HuH-7 (cell line): ENCODE data around the gene ILKAP.
A peak's percentile ranks its signal among the peaks of the same experiment; 100 is the strongest.

ENCODE experiments used
- DNase-seq: peaks from one replicate; pipeline ENCODE4 v3.0.0; 2011; ENCODE audit warnings: low spot score

The ILKAP gene, protein sequence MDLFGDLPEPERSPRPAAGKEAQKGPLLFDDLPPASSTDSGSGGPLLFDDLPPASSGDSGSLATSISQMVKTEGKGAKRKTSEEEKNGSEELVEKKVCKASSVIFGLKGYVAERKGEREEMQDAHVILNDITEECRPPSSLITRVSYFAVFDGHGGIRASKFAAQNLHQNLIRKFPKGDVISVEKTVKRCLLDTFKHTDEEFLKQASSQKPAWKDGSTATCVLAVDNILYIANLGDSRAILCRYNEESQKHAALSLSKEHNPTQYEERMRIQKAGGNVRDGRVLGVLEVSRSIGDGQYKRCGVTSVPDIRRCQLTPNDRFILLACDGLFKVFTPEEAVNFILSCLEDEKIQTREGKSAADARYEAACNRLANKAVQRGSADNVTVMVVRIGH

DNA sequence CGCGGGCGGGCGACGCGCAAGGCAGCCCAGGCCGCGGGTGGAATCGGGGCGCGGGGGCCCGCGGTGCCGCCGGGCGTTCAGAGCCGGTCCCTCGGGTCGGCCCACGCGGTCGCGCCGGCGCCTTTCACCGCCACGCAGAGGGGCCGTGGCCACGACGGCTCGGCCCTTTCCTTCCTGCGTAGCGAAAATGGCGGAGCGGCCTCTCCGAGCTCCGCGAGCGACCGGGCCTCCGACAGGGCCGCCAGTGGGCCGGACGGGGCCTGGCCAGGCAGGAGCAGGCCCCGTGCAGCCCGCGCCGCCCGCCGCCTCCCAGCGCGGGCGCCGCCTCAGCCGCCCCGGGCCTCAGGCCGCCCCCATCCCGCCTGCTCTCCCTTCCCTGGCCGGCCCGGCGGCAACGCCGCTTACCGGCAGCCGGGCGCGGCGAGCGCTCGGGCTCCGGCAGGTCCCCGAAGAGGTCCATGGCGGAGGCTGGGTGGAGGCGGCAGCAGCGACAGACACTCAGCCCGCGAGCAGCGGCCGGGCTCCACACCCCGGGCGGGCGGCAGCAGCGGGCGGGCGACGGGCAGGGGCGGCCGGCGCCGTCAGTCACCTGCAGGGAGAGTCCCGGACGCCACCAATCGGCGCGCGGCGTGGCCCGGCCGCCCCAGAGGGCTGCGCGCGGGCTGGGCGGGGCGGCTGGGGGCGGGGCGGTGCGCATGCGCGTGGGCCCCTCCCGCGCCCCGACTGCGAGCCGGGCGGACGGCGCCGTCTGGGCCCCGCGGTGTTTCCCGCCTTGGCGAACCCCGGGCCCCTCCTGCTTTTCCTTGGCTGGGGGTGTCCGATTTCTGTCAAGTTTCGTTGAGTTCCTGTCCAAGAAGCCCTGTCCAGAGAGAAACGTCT is at the start of gene ILKAP:
Gene ILKAP (minus strand): TSS at position 602 of the 879 bp plus-strand sequence. CDS start 142 bp downstream, at position 460.
- DNase-seq = peak; percentile 94

DNA sequence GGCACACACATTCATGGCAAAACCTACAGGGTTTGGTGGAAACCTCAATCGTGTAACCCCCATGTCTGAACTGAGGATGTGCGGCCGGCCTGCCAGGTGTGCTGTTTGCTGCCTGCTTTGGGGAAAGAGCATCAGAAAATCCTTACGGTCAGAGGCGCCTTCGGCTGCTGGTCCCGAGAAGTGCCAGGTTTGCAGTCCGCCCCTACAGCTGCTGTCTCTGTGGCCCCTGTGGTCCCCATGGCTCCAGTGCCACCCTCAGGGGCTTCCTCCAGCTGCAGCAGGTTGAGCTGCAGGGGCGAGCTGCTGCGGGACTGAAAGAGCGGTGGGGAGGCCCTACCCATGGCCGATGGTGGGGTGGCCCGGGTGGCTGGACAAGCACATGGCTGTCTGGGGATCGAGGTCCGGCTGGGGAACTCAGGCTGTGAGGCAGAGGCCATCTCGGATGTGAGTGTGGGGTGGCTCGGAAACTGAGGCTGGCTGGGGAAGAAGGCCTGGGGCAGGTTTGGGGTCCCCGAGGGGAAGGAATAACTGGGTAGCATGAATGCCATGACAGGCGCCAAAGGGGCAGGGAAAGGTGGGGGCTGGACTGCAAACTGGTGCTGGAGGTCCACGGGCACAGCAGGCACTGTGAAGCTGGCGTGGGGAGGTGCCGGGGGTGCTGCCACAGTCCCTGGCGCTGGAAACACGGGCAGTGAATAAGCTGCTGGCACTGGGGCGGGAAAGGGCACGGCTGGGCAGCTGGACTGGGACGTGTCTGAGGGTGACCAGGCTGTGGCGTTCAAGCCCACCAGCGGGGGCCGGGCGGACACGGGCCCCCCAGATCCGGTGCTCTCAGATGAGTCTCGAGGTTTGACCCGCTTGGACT is 49.5 kb upstream of the ILKAP start:
- DNase-seq = no peak

DNA sequence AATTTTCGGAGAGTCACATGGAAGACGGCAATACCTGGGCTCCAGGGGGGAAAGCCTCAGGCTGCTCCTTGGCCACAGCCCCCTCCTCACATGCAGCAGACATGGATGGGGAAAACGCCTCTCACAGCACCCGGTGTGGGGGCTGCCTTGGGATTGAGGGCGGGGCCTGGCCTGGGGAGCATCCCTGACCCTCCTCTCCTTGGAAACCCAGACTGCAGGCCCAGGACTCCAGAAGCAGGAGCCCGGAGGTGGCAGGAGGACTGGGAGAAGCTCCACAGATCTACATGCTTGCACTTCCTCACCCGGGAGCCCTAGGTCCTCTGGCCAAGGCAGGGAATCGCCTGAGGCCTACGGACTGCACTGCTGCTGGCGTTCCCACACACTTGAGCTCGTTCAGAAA is 48.5 kb upstream of the ILKAP start:
- DNase-seq = no peak

DNA sequence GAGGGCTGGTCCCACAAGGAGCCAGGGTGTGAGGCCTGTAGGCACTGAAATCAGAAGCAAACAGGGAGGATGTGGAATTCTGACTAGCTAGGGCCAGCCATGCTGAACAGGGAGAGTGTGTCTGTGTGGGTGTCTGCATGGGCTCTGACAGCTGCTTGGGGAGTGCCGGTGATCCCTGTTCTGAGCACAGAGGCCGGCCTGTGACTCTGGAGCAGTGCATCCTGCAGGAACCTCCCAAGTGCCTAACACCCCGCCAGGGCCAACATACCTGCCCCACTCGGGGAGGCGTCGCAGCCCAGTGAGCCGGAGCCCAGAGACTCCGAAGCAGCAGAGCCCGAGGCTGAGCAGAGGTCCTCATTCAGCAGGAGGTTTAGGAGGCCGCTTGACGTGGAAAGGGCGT is 47.8 kb upstream of the ILKAP start:
- no peak for DNase-seq

DNA sequence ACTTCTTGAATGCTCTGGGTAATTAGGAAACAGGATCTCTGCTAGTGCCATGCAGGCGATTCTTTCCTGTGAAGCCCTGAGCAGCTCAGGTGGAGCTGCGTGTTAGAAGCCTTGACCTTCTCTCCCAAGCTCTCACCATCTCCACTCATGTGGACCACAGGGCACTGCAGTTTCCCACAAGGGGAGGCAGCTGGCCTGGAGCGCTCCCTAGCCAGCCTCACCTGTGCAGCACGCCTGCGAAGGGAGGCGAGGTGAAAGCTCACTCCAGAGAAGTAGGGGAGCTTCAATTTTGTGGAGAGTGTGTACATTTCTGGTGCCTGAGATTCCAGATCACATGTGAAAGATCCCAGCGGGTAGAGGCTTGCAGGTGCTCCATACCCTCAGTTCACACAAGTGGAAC is 47.4 kb upstream of the ILKAP start:
- no peak for DNase-seq

DNA sequence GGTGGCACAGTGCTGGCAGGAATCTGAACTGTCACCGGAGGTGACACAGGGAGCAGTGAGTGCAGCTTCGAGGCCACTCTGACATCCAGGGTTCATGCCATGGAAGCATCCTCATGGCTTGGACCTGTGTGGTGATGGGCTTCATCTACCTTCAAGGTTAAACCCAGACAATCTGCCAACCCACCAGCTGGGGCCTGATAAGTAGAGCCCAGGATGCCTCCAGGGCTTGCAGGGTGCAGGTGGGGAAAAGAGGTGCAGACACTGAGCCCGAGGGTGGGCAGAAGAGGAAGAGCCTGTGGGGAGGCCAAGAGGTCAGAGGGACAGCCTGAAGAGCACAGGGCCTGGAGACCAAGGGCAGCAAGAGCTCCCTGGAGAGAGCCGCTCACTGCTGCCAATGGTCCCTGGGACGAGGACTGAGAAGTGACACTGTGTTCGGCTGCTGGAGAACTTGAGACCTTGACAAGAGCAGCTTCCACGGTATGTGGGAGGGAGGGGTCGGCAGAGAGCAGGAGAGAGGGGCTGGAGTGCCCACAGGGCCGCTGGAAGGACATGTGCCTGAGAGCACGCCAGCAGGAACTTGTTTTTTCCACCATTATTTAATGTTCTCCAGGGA is 44.5 kb upstream of the ILKAP start:
- DNase-seq = no peak

DNA sequence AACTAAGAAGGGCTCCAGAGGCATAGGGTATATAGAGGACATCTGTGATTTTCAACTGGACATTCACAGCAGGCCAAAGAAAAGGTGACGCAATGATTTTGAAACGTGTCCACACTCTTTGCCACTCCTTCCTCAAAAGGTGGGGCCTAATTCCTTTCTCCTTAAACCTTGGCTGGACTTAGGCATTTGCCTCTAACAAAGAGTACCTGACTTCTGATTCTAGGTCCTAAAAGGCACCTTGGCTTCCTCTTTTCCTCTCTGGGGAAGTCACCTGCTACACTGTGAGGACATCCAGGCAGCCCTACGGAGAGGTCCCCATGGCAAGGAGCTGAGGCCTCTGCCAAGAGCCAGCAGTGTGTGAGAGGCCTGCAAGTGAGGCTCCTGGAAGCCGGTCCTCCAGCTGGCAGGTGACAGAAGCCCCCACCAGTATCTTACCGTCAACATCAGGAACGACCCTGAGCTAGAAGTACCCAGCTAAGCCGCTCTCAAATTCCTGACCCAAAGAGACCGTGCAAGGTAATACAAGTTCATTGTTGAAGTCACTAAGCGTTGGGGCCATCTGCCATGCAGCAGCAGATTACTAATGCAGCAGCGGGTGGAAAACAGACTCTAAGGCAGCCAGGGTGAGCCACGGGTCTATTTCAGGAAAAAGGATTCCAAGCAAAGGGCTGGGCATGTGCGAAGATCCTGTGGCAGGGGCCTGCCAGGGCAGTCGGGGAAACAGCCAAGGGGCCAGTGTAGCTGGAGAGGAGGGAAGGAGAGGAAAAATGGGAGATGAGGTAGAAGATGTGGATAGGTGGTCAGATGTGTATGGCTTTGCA is 43.7 kb upstream of the ILKAP start:
- no peak for DNase-seq

DNA sequence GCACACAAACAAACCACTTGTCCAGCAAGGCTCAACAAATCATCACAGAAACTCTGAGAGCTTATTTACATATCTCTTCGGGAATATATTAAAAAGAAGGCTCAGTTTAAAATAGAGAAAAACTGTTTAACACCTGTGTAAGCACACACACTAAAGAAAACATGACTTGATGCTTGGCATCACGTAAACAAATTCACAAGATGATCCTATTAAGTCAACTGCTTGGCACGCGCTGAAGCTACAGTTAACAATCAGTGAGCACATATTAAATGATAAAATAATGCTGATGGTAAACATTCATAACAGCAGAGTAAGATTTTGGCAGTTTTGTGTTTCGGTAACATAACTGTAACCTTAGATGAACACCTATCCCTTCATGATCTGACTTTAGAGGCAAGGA is 40.7 kb upstream of the ILKAP start:
- DNase-seq = no peak

DNA sequence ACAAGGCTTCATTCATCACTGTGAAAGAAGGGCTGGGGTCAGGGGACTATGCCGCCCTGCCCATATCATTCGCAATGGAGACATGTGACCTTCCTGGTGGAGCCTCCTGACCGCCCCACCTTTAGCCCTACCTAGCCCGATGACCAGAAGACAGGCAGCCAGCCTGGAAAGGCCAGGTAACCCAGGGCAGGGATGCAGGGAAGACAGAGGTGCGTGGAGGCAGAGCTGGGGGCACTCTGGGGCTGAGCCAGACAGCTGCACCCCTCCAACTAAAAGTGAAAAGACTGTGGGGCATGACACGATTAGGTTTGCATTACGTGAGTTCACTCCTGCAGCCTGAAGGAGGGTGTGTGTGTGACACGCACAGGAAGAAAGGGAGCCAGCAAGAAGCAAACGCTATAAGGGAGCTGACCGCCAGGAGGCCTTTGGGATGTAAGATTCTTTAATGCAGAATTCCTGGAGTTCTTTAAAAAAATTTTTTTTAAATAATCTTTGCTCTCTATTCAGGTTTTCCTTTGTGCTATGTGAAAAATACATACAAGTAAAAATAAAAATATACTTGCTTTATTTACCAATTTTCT is 40.1 kb upstream of the ILKAP start:
- DNase-seq = no peak

DNA sequence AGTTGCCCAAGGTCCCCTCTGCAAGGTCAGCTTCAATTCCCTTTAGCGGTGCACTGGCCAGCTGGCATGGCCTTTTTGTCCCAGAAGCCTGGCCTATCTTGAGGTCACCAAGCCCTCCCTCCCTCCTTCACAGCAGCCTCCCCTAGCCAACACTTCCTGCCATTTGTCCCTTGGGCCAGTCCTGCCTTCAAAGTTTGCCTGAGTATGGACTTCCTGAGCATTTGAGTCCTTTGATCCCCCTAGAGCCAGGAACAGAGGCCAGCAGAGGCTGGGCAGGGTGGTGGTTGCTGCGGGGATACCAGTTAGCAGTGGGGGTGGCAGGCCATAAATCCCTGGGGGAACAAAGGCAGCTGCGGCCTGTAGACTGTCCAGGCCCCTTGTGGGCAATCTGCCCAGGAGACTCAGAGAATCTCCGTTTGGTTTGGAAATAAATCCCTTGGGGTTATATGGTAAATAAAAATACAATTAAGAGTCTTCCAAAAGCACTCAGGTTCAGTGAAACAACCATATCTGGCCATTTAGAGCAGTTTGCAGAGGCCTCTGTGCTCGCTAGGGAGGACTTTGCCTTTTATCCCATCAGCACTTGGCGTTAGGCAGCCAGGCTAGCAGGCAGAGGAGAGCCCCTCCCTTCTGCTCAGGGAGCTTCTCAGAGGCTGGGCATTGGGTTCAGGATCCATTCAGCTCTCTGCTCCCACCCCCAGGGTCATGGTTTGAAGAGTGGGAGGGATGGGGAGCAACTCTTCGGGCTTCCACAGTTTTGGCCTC is 39.4 kb upstream of the ILKAP start:
- peak; percentile 65 for DNase-seq

DNA sequence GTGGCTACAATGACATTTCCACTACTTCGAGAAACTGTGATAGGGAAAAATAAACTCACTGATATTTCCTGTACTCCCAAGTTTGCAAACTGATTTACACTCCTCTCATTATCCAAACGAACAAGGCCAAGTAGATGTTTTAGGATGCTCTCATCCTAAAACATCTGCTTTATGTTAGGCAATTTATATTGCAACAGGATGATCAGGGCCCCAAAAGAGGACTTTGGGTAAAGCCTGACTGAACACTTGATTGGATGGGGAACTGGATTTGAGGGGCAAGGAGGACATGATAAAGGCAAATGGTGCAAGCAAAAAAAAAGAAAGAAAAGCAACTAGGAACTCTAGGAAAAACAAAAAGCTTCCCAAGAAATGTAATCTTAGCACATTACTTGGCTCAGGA is 38.5 kb upstream of the ILKAP start:
- no peak for DNase-seq

DNA sequence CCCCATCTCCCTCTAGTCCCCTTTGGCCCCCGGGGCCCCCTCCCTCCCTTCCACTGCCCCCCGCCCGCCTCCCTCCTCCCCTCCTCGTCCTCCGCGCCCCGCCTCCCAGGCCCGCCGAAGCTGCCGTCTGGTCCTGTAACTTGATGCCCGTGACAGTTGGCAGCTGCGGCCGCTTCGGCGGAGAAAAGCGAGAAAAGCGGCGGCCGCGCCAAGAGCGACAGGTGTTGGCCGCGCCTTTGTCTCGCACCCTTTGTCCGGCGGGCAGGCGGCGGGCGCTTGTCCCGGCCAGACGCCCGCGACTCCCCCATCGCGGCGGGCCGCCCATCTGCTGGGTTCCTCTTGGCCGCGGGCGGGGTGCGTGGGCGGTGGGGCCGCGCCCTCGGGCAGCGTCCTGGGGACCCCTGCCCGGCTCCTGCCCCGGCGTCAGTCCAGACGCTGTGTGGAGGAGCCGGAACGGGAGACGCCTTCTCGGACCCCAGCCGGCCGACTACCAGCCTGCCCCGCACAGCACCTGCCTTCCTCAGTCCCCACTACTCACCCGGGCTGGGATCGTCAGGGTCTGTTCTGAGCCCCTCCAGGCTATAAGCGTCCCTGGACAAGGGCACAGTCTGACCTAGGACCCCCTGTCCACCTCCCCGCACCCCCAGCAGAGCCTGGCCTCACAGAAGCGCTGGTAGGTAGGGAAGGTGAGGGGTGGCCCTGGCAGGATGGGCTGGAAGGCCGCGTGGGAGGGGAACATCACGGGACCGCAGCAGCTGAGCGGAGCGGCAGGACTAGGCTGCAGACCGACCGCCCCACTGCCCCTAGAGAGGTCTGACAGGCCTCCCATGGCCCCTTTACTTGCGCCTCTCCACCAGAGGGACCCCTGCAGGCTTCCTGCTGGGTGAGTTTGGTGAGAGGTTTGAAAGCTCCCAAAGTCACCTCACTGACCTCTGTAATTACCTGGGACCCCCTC is 37.5 kb upstream of the ILKAP start:
- peak; percentile 47 for DNase-seq

DNA sequence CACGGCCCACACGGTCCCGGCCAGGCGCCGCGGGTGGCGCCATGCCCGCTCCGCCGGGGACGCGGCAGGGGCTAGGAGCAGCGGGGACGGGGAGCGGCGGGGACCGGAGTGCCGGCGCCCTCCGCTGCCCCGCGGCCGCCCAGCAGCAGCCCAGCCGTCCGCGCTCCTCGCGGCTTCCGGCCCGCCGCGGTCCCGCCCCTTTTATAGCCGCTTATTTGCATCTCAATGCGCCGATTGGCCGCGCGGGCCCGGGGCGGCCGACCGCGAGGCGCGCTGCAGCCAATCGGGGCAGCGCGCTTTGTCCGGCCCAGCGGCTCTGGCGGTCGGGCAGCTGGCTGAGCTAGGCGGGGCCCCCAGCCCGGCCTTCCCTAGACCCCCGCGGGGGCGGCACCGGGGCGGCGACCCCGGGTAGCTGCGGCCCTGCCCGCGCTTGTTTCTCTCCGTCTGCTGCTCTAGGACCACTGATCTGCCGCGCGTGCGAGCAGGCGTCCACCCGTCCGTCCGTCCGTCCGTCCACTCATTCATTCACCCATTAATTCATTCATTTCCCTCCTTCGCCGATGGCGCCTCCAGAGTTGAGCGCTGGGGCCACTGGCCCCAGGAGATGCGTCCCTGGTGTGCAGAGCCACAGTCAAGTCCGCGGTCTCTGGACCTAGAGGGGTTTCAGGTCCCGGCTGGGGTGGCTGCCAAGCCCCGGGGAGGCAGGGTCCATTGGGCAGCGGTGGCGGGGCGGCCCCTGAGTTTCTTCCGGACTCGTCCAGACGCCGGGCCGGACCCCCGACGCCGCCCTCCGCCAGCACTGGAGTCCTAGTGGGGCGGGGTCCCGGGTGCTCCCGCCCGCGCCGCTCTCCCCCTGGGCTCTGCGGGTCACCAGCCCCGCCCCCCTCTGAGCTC is 36.6 kb upstream of the ILKAP start, which contains the start of gene HES6:
Gene HES6 (minus strand): TSS at position 176 of the 894 bp plus-strand sequence. CDS start 133 bp downstream, at position 43.
- peak; percentile 96 for DNase-seq

DNA sequence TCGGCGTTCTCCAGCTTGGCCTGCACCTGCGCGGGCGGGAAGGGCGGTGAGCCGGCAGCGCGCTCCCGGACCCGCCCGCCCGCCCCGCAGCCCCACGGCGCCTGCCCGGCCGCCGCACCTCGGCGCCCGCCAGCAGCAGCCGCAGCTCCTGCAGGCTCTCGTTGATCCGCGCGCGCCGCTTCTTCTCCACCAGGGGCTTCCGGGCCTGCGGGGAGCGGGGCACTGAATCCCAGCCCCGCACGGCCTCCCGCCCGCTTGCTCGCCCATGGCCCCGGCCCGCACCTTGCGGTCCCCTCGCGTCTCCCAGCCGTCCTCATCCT is 36.0 kb upstream of the ILKAP start:
- no peak for DNase-seq

DNA sequence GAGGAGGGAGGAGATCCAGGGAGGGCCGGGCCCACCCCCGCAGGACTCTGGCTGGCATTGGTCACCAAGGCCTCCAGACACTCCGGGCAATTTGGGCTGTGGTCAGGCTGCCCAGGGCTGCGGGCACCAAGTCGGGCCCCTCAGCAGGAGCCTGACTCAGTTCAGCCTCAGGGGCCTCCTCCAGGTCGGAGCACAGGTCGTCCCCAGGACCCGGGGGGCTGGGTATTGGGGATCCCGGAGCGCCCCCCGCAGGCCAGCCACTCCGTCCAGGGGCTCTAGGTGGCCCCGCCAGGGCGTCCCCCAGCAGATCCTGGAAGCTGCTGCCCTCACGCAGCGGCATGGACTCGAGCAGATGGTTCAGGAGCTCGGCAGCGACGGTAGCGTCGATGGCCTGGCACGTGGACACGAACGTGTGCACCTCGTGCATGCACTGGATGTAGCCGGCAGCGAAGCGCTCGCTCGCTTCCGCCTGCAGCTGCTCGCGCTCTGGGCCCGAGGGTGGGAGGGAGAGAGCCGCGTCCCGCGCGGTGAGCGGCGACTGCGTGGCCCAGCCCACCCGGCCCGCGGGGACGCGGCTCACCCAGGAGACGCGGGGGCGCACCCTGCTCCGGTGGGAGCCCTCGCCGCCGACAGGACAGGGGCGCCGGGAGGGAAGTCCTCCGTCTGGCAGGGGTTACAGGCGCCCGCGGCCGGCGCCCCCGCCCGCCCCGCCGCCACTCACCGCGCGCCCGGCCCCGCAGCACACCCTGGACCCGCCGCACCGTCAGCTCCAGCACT is 35.5 kb upstream of the ILKAP start:
- DNase-seq = peak; percentile 45

DNA sequence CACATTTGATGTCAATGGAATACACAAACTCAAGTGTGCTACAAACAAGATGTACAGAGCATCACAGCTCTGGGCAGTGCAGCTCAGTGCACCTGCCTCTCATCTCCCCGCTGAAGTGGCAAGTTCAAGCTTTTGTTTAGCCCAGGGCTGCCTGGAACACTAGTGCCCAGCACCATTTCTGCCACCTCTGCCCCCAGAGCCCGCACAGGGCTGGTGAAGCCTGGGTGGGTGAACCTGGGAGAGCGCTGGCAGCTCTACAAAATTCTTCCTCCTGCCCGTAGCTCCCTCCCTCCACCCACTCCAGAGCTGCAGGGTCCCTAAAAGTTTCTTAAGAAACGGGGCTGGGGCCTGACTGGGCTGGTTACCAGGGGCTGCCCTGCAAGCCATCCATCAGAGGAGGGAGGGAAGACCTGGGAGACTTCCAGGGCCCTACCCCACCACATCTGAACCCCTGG is 34.8 kb upstream of the ILKAP start:
- DNase-seq = no peak
